ENCODE measurements around the gene PTPRD. TPM values are rescaled to one million over a fixed set of nuclear protein-coding genes. Genes with fewer than 3 reads are reported as not detected.

Gene PTPRD
- total RNA-seq, 1 experiment from 2014 or later = 70.1 TPM

GRCh38 chr9:8494571-8494970 lies 2118.2 kb downstream of the PTPRD start:
- Mint-ChIP-seq H3K4me1 (ENCODE audit: low read depth, unreplicated experiment) (no peaks in the 10 kb centered on the region), H3K9me3 (ENCODE audit: unreplicated experiment) (no peaks in the 10 kb centered on the region), H3K4me3 (ENCODE audit: unreplicated experiment) (no peak overlapping the region), H3K36me3 (ENCODE audit: insufficient read depth, unreplicated experiment) (peaks cover 7% of the 10 kb centered on the region), H3K27ac (ENCODE audit: unreplicated experiment) (no peak overlapping the region), H3K27me3 (ENCODE audit: insufficient read depth, unreplicated experiment) (no peaks in the 10 kb centered on the region)
- H3K9me3 ChIP-seq = no peaks in the 10 kb centered on the region
- no peak overlapping the region for H3K4me3 ChIP-seq (ENCODE audit: low read depth, low read length)
- TF ChIP-seq CTCF (IDR thresholded peaks at IDR 0.05; ENCODE audit: insufficient read depth in 1 of 2, low read depth in 1 of 2, low read length in 1 of 2, severe bottlenecking in 1 of 2, unreplicated experiment in 1 of 2) = no peak
- H3K4me1 ChIP-seq = no peaks in the 10 kb centered on the region
- no peaks in the 10 kb centered on the region for H3K27me3 ChIP-seq (replicated peaks; ENCODE audit: control insufficient read depth, insufficient read depth, low read length)
- H3K36me3 ChIP-seq (ENCODE audit: control insufficient read depth, insufficient read depth, low read length) = no peaks in the 10 kb centered on the region
- intact Hi-C loops (cut with micrococcal nuclease; ENCODE audit: unreplicated experiment) = no loop called here
- POLR2A ChIA-PET = no interaction called here
- DNase-seq = no peak
- no TSS peak for BruUV-seq (replicated peaks)
- CTCF ChIA-PET = no interaction called here

GRCh38 chr9:8492679-8493078 lies 2120.1 kb downstream of the PTPRD start:
- Histone ChIP-seq H3K4me1 (no peaks in the 10 kb centered on the region), H3K4me3 (ENCODE audit: low read depth, low read length) (no peak overlapping the region), H3K9me3 (no peaks in the 10 kb centered on the region), H3K36me3 (ENCODE audit: control insufficient read depth, insufficient read depth, low read length) (no peaks in the 10 kb centered on the region), H3K27me3 (replicated peaks; ENCODE audit: control insufficient read depth, insufficient read depth, low read length) (no peaks in the 10 kb centered on the region)
- no TSS peak for BruUV-seq (replicated peaks)
- H3K27me3 Mint-ChIP-seq (ENCODE audit: insufficient read depth, unreplicated experiment) = no peaks in the 10 kb centered on the region
- CTCF ChIA-PET = no interaction called here
- no peak overlapping the region for H3K4me3 Mint-ChIP-seq (ENCODE audit: unreplicated experiment)
- intact Hi-C loops (cut with micrococcal nuclease; ENCODE audit: unreplicated experiment) = no loop called here
- DNase-seq = no peak
- H3K27ac Mint-ChIP-seq (ENCODE audit: unreplicated experiment) = no peak overlapping the region
- no peaks in the 10 kb centered on the region for H3K4me1 Mint-ChIP-seq (ENCODE audit: low read depth, unreplicated experiment)
- H3K9me3 Mint-ChIP-seq (ENCODE audit: unreplicated experiment) = no peaks in the 10 kb centered on the region
- no peak for TF ChIP-seq CTCF (IDR thresholded peaks at IDR 0.05; ENCODE audit: insufficient read depth in 1 of 2, low read depth in 1 of 2, low read length in 1 of 2, severe bottlenecking in 1 of 2, unreplicated experiment in 1 of 2)
- POLR2A ChIA-PET = no interaction called here
- peaks cover 7% of the 10 kb centered on the region for H3K36me3 Mint-ChIP-seq (ENCODE audit: insufficient read depth, unreplicated experiment)

- BruUV-seq (replicated peaks) = no TSS peak
- H3K36me3 Mint-ChIP-seq (ENCODE audit: insufficient read depth, unreplicated experiment) = peaks cover 7% of the 10 kb centered on the region
- H3K4me3 ChIP-seq (ENCODE audit: low read depth, low read length) = no peak overlapping the region
These were observed 2120.8 kb downstream of the PTPRD start for GRCh38 chr9:8492024-8492423.

More at GRCh38 chr9:8492024-8492423, 2120.8 kb downstream of the PTPRD start:
- Mint-ChIP-seq H3K27me3 (ENCODE audit: insufficient read depth, unreplicated experiment) (no peaks in the 10 kb centered on the region), H3K4me1 (ENCODE audit: low read depth, unreplicated experiment) (no peaks in the 10 kb centered on the region), H3K27ac (ENCODE audit: unreplicated experiment) (no peak overlapping the region), H3K4me3 (ENCODE audit: unreplicated experiment) (no peak overlapping the region), H3K9me3 (ENCODE audit: unreplicated experiment) (no peaks in the 10 kb centered on the region)
- ChIA-PET CTCF (no interaction called here), POLR2A (no interaction called here)
- no peak for TF ChIP-seq CTCF (IDR thresholded peaks at IDR 0.05; ENCODE audit: insufficient read depth in 1 of 2, low read depth in 1 of 2, low read length in 1 of 2, severe bottlenecking in 1 of 2, unreplicated experiment in 1 of 2)
- intact Hi-C loops (cut with micrococcal nuclease; ENCODE audit: unreplicated experiment) = no loop called here
- H3K4me1 ChIP-seq = no peaks in the 10 kb centered on the region
- no peaks in the 10 kb centered on the region for H3K27me3 ChIP-seq (replicated peaks; ENCODE audit: control insufficient read depth, insufficient read depth, low read length)
- no peaks in the 10 kb centered on the region for H3K9me3 ChIP-seq
- no peaks in the 10 kb centered on the region for H3K36me3 ChIP-seq (ENCODE audit: control insufficient read depth, insufficient read depth, low read length)
- DNase-seq = no peak
